Cardiac muscle cell (in vitro differentiated cells and primary cell): Measurements from ENCODE around the gene FLNC. TPM values are rescaled to one million over a fixed set of nuclear protein-coding genes. Genes with fewer than 3 reads are reported as not detected.

Experiments used
- DNase-seq, 2 donors: peaks; one replicate each; pipeline versions ENCODE4 v3.0.0 to v3.0.0-alpha.2; 2010 to 2017; ENCODE audit warnings: low read depth in 1 of 2, low spot score in 1 of 2
- H3K27ac ChIP-seq: fragments of 200-600 bp; sonication (generic); 2 replicates; pipeline ENCODE4 v1.5.1; 2016
- H3K27me3 ChIP-seq: fragments of 200-600 bp; sonication (generic); 2 replicates; pipeline ENCODE4 v1.6.0; 2016; ENCODE audit warnings: control low read depth
- H3K36me3 ChIP-seq: fragments of 200-600 bp; sonication (generic); 2 replicates; pipeline ENCODE4 v1.5.1; 2016; ENCODE audit warnings: control low read depth
- H3K4me1 ChIP-seq: fragments of 200-600 bp; sonication (generic); 2 replicates; pipeline ENCODE4 v1.8.1; 2017; ENCODE audit warnings: low read depth, mild to moderate bottlenecking, mixed run types
- H3K4me3 ChIP-seq: fragments of 200-600 bp; sonication (generic); 2 replicates; pipeline ENCODE4 v1.5.1; 2016; ENCODE audit warnings: mild to moderate bottlenecking
- H3K9me3 ChIP-seq: fragments of 200-600 bp; sonication (generic); 2 replicates; pipeline ENCODE4 v1.5.1; 2017; ENCODE audit warnings: low read depth, mild to moderate bottlenecking, control low read depth
- polyA plus RNA-seq: library from polyadenylated mRNA; unstranded; fragments of >200 nt; fragmentation: Nextera tagmentation; extraction: Ambion mirVana; gene quantifications from 2 replicates; pipeline ENCODE4 v1.2.1, GENCODE V29; 2016
- total RNA-seq: library from RNA; depleted of rRNA; stranded (reverse); fragments of >200 nt; gene quantifications from 2 replicates; pipeline ENCODE4 v1.2.3, GENCODE V29; 2016
- TF ChIP-seq, protein P1 (sequence below): IDR thresholded peaks from 2 replicates; pipeline ENCODE4 v1.5.1; 2012; ENCODE audit warnings: low read depth, mild to moderate bottlenecking, low read length

FLNC gene
- total and polyA plus RNA-seq, 2 experiments from 2014 or later = 196 to 516 TPM

GRCh38 chr7:128861957-128862570 is 31.9 kb downstream of the FLNC start:
- Histone ChIP-seq H3K4me3 (peak overlapping the region; percentile 63), H3K27ac (no peak overlapping the region), H3K36me3 (peaks cover 8% of the 10 kb centered on the region), H3K27me3 (no peaks in the 10 kb centered on the region), H3K9me3 (no peaks in the 10 kb centered on the region), H3K4me1 (peaks cover 4% of the 10 kb centered on the region)
- TF ChIP-seq, protein P1, sequence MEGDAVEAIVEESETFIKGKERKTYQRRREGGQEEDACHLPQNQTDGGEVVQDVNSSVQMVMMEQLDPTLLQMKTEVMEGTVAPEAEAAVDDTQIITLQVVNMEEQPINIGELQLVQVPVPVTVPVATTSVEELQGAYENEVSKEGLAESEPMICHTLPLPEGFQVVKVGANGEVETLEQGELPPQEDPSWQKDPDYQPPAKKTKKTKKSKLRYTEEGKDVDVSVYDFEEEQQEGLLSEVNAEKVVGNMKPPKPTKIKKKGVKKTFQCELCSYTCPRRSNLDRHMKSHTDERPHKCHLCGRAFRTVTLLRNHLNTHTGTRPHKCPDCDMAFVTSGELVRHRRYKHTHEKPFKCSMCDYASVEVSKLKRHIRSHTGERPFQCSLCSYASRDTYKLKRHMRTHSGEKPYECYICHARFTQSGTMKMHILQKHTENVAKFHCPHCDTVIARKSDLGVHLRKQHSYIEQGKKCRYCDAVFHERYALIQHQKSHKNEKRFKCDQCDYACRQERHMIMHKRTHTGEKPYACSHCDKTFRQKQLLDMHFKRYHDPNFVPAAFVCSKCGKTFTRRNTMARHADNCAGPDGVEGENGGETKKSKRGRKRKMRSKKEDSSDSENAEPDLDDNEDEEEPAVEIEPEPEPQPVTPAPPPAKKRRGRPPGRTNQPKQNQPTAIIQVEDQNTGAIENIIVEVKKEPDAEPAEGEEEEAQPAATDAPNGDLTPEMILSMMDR = no peak
- DNase-seq = no peak

DNA sequence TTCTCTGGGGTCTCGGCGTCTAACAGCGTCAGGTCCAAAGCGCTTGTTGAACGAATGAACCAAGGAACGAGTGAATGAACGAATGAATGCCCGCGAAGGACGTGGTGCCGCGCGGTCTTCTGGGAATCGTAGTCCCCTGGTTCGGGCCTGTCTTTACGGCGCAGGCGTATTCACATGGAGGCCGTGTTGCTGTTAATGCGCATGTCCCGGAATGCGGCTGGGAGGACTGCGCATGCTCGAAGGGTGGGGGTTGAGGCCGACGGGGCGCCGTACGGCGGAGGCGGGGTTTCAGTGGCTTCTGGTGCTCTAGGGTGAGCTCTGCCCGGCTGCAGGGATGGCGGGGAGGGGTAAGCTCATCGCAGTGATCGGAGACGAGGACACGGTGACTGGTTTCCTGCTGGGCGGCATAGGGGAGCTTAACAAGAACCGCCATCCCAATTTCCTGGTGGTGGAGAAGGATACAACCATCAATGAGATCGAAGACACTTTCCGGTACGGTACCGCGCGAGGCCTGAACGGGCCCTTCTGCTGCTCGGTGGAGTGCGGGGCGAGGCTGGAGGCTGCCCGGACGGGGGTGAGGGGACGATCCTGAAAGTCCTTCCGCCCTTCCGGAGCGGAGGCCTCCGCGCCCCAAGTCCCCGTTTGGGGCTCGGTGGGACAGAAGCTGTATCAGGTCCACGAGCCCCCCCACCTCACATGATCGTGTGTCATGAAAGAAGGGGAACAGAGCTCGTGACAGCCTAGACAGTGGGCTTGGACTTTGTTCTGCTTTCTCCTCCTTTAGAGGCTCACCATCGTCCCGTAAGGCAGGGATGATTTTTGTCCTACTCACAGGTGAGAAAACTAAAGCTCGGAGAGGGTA is 32.6 kb downstream of the FLNC start, which contains the start of gene ATP6V1F:
ATP6V1F (plus strand) TSS at position 286 of the 862 bp plus-strand sequence; CDS start at position 335, 49 bp downstream.
- TF ChIP-seq, protein P1 = no peak
- Histone ChIP-seq H3K9me3 (no peaks in the 10 kb centered on the region), H3K36me3 (peaks cover 8% of the 10 kb centered on the region), H3K27me3 (peaks cover under 1% of the 10 kb centered on the region), H3K4me3 (peak within 1 kb of the TSS; percentile 63), H3K4me1 (peaks cover 9% of the 10 kb centered on the region), H3K27ac (peak within 1 kb of the TSS; percentile 24)
- DNase-seq = peak; percentile 97 to 98

- TF ChIP-seq, protein P1 = peak; percentile 61
- peak; percentile 67 to 77 for DNase-seq
- Histone ChIP-seq H3K4me3 (peak overlapping the region; percentile 63), H3K4me1 (peaks cover 12% of the 10 kb centered on the region), H3K36me3 (peaks cover 7% of the 10 kb centered on the region), H3K9me3 (no peaks in the 10 kb centered on the region), H3K27me3 (peaks cover 7% of the 10 kb centered on the region), H3K27ac (peak overlapping the region; percentile 24)
Measured at GRCh38 chr7:128863433-128863989, 33.3 kb downstream of the FLNC start.

GRCh38 chr7:128865303-128865702 is 35.1 kb downstream of the FLNC start:
- H3K4me1 ChIP-seq = peaks cover 18% of the 10 kb centered on the region
- H3K4me3 ChIP-seq = no peak overlapping the region
- no peak for DNase-seq
- no peak overlapping the region for H3K27ac ChIP-seq
- H3K36me3 ChIP-seq = no peaks in the 10 kb centered on the region
- TF ChIP-seq, protein P1 = no peak
- no peaks in the 10 kb centered on the region for H3K9me3 ChIP-seq
- peaks cover 25% of the 10 kb centered on the region for H3K27me3 ChIP-seq

DNA sequence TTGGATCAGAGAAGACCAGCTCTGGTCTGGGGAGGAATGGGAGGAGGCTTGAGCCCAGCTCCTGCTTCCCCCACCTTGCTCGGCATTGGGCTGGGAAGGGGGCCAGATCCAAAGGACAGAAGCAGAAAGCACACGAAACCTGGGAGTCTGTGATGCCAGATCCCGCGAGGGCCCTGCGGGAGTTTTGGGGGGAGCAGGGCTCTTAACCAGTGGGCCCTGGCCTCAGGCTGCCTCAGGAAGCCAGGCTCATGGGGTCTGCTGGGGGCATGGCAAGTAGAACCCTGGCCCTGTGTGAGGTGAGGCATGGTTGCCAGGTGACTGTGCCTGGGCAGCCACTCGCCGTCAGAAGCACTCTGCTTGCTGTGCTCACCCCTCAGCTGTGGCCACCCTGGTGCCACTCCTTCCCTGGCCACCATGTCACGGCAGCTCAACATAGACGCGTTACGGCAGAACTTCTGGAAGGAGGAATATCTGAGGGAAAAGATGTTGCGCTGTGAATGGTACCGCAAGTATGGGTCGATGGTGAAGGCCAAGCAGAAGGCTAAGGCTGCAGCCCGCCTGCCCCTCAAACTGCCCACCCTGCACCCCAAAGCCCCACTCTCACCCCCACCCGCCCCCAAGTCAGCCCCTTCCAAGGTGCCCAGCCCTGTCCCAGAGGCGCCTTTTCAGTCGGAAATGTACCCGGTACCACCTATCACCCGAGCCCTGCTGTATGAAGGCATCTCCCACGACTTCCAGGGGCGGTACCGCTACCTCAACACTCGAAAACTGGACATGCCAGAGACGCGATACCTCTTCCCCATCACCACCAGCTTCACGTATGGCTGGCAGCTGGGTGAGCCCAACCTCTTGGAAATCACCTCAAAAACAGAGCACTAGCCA is 36.0 kb downstream of the FLNC start:
- no peak for DNase-seq
- Histone ChIP-seq H3K27me3 (peaks cover 35% of the 10 kb centered on the region), H3K9me3 (no peaks in the 10 kb centered on the region), H3K36me3 (no peaks in the 10 kb centered on the region), H3K4me1 (peaks cover 18% of the 10 kb centered on the region), H3K27ac (no peak overlapping the region), H3K4me3 (no peak overlapping the region)
- TF ChIP-seq, protein P1 = no peak
